ENCODE results near the gene SCARB1.

SCARB1 gene

DNA sequence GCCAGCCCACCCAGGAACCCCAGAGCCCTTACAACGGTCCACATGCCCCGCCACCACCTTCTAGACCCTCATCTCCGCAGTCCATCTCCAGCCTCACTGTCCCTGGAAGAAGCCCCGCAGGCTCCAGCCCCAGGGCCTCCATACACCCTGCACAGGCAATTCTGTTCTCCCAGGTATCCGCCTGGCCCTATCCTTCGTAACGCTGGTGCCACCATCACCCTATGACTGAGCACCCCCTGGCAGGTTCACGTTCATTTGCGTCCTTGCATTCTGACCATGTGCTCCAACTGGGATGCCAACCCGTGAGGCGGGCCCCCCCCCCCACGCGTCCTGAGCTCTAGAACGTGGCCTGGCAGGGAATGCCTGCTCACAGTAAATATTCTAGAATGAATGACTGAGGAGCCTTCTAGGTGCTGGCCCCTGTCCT is 675 bp upstream of the SCARB1 start:
- no peak for DNase-seq (ENCODE audit: low read depth)

DNA sequence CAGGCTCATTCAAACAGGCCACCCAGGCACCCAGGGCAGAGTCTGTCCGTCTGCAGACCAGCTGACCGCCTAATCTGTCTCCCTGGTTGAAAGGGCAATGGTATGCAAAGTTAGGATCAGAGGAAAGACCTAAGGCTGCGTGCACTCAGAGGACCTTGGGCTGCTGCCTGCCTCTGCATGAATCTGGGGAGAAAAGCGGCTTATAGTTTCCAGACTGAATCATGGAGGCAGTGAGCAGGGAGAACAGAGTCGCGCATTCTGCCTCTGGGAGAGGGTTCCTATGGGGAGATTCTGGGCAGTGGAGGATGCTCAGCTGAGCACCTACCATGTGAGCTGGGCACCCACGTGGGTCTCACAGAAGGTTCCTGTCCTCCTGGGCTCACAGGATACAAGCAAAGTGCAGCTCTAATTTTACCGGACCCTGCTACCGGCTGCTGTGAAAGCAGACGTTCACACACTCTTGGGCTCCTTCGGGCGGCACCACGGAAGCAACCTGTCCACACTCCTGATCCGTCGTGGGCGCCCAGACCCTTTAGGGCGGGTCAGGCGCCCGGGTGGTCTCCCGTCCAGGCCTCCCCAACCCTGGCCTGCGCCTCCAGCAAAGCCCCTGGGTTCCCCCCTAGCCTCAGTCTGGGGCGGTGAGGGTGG is 772 bp downstream of the SCARB1 start:
- no peak for DNase-seq (ENCODE audit: low read depth)

DNA sequence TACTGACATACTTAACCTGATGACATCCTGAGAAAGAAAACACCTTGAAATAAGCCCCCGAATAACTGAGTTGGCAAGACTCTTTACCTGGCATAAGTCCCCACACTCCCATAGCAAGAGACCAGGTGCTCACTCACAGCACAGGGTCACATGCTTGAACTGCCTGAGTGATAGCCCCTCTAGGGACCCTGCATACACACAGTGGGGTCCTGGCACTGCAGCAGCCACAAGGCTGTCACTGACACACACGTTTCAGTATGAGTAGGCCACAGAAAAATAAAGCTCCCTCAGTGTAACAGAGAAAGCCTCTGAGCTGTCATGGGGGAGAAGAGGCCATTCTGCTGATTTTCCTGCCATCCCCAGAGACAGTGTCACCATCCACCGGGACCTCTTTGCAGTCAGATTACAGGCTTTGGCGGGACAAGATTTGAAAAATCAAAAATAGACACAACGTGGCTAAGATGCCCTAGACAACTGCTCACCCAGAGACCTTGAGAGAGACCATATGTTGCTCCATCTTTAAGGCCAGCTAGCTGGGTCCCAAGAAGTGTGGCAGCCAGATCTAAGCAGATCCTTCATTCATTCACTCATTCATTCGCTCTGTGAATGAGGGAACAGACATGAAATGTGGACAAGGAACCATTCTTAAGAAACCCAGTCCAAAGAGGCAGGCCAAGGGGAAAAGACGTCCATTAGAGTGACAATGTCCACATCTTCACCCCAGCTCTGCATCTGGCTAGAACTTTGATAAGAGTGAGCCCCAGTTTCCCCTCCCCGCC is 1.6 kb downstream of the SCARB1 start:
- no peak for DNase-seq (ENCODE audit: low read depth)

DNA sequence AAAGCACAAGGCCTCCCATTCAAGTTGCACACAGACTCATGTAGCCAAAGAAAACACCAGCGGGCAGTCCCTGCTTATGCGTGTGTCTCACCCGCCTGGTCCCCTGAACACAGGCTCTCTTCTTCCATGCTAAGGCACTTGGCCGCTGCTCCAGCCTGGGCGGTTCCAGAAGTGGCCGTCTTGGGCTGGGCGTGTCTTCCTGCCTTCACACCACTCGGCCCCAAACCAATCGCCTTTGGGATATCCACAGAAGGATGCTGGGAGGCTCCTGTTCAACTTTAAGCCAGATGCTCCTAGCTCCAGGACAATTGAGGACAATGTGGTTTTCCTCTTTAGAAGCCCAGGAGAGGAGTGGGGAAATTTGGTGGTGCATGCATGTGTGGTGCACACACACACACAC is 2.2 kb downstream of the SCARB1 start:
- no peak for DNase-seq (ENCODE audit: low read depth)

DNA sequence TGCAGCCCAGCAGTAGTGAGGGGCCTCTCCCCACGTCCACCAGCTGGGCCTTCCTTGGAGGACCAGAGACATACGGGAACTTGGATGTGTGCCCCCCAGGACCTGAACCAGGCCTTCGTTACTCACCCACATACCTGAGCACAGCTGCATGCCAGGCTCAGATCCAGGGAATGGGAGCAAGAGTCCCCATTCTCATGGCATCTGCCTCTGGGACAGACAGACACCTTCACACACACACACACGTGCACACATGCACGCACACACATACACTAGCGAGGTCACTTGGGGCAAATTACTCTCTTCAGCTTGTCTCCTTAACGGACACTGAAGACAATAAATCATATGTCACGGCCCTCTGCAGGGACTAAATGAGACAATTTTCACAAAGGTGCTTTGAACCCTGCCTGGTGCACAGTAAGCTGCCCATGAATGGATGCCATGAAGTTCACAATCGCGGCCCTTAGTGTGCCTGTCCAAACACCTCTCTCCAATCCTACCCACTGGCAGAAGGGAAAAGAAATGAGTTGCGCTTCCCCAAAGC is 5.7 kb downstream of the SCARB1 start:
- no peak for DNase-seq (ENCODE audit: low read depth)

DNA sequence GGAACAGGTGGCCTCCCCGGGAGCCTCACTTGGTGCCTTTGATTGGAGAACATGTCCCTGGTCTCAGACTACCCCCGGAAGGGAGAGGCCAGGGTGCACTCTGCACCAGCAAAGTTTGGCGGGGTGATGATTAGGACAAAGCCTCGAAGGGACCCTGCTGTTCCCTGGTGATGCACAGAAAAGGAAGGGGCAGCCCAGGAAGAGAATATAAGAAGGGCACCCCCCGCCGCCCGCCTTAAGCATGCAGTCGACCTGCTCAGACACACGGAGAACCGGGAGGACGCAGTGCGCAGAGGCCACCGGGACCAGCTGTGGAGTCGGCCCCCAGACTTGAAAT is 6.9 kb downstream of the SCARB1 start:
- DNase-seq (ENCODE audit: low read depth) = no peak

DNA sequence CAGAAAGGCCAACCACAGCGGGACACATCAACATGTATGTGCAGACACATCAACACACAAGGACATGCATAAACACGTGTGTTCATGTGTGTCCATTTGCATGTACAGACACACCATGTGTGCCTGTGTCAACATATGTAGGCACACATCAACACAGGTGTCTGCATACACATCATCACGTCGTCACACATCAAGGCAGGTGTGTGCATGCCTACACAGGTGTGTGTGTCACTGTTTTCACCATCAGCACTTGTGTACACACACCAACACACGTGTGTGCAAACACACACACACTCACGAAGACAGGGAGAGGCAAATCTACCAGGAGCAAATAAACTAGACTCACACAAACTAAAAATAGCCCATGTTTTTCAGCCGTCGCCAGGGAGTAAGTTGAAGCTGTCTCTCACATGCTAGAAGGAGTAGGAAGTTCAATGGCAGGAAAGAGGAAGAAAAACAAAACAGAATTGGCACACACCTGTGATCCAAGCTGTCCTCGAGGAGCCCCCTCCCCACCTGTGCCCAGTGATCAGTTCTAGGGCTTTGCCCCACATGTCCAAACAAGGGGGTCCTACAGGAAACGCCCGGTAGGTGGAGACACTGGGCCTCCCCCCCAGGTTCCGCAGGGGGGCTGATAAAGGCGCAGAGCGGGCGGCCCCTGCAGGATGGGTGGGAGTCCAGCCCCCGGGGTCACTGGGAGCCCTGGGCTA is 7.4 kb downstream of the SCARB1 start:
- no peak for DNase-seq (ENCODE audit: low read depth)

DNA sequence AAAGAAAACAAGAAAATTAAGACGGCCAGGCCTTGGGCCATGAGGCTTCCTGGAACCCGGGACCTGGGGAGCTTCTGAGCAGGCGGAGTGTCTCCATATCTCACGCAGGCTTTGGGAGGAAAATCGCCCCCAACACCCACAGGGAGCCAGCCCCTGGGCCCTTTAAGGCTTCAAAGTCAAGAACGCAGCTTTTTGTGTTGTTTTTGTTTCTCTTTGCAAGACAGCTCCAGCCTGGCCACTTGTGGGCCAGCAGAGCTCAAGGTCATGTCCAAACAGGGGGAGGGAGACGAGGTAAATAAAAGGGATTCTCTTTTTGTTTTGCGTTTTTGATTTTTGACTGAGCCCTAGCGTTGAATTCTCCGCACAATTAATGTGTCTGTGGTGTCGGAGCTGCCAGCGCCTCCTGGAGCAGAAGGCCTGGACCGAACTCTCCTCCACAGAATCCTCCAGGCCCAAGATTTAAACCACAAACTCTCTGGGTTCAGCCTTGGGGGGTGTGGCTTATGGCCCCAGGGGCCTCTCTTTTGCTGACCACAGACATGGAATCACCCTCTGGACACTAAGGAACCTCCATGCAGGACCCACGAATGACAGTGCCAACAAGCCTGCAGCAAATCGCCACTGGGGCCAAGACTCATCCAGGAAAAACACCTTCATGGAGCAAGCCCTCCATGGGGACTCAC is 8.2 kb downstream of the SCARB1 start:
- no peak for DNase-seq (ENCODE audit: low read depth)

DNA sequence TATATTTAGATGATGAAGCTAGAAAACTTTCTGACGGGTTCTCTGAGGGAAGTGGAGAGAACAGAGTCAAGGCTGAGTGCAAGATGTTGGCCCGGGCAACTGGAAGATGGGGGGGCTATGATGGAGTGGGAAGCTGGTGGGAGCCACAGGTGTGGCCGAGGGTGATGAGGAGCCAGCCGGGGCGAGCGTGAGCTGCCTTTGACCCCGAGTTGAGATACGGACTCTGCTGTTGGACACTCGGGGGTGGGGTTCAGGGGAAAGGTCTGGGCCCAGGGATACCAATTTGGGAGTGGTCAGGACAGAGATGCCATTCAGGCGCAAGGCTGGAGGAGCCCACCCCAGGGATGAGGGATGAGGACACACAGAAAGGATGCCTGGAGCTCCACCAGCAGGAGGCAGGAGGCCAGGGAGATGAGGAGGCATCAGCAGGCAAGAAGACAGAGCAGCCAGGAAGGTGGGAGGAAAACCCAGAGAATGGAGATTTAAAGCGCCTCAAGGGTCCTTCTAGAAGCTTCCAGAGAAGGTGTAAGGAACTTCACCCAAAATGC is 9.0 kb downstream of the SCARB1 start:
- DNase-seq (ENCODE audit: low read depth) = no peak

DNA sequence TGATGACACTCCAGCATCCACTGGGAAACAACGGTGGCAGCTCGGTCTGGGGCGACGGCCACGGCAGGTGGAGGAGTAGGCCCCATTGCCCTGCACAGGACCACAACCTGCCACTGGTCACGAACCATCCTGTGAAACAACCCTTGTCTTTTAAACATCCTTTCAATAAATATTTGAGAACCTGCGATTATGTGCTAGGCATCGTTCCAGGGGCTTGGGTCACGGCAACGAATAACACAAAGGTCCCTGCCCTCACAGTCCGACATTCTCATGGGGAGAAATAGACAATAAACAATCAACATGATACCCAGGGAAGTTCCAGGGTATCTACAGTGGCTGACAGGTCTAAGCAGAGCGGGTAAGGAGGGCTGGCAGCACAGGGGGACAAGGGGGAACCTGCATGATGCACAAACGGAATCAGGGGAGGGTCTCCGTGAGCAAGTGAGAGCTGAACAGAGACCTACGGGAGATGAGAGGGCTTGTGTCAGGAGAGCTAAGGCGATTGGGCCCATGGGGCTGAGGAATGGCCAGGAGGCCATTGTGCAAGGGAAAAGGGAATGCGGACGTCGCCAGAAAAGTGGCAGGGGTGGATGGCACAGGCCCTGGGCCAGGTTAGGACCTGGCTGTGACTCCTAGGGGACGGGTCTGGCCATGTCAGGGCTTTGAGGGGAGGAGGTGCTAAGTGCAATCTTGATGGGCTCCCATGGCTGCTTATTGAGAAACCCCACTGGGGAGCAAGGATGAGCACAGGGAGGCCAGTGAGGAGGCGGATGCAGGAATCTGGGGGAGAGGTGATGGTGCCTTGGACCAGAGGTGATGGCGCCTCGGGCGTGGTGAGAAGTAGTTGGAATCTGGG is 9.7 kb downstream of the SCARB1 start:
- DNase-seq (ENCODE audit: low read depth) = peak; percentile 40

DNA sequence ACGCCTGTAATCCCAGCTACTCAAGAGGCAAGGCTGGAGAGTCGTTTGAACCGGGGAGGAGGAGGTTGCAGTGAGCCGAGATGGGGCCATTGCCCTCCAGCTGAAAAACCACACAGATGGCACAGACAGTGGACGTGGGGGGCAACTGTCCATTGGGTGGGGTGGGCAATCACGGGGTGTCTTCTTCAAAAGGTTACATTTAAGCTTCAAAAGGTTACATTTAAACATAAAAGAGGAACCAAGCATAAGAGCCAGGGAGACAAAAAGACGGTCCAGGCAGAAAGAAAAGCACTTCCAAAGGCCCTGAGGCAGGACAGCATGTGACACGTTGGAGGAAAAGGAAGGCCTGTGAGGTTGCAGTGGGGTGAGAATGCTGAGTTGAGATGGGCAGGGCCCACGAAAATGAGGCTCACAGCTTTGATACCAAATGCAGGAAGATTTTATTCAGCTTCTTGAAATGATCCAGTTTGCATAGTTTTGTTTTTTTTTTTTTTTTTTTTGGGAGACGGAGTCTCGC is 10.7 kb downstream of the SCARB1 start:
- DNase-seq (ENCODE audit: low read depth) = no peak

DNA sequence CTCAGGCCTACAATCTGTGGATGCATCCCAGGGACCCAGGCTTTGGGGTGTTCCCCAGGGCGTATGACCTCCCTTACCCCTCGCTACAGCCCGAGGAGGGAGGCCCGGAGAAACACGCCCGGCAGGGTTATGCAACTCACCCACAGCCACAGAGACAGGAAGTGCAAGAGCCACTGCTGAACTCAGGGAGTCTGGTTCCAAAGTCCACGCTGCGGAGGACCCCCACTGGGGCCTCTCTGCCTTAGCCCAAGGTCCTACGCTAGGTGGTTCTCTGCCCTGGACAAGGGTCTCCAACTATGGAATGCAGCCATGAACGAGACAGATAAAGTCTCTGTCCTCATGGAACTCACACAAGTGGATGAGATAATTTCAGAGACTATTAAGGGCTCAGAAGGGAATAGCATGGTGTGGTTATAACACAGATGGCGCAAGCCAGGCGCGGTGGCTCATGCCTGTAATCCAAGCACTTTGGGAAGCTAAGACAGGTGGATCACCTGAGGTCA is 11.3 kb downstream of the SCARB1 start:
- DNase-seq (ENCODE audit: low read depth) = peak; percentile 75

DNA sequence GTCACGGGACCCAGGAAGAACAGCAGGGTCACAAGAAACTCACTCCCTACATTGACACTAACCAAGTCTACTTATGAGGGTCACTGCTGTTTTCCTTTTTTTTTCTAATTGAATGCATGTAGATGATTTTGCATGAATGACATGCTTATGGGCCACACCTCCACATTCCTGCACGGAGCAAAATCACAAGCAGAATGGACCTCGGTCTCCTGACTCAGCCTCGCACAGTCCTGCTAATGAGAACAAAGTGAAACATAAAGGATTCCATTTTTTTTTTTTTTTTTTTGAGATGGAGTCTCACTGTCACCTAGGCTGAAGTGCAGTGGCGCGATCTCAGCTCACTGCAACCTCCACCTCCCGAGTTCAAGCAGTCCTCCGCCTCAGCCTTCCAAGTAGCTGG is 12.3 kb downstream of the SCARB1 start:
- DNase-seq (ENCODE audit: low read depth) = no peak

DNA sequence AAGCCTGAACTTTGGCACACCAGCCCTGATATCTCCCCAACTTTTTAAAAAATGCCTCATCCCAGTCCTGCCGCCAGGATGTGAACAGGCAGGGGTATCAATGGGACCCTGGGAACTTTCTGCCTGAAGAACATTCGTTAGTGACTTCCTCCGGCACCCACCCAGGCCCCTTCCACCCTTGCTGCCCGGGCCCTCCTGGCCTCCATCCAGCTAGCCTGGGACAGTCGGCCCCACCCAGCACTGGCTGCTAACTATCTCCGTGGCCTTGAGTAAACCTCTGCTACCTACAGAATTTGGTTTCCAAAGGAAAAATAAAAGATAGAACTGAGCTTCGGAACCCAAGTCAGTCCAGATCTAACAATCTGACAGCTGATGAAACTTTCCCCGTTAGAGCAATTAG is 14.3 kb downstream of the SCARB1 start:
- no peak for DNase-seq (ENCODE audit: low read depth)

DNA sequence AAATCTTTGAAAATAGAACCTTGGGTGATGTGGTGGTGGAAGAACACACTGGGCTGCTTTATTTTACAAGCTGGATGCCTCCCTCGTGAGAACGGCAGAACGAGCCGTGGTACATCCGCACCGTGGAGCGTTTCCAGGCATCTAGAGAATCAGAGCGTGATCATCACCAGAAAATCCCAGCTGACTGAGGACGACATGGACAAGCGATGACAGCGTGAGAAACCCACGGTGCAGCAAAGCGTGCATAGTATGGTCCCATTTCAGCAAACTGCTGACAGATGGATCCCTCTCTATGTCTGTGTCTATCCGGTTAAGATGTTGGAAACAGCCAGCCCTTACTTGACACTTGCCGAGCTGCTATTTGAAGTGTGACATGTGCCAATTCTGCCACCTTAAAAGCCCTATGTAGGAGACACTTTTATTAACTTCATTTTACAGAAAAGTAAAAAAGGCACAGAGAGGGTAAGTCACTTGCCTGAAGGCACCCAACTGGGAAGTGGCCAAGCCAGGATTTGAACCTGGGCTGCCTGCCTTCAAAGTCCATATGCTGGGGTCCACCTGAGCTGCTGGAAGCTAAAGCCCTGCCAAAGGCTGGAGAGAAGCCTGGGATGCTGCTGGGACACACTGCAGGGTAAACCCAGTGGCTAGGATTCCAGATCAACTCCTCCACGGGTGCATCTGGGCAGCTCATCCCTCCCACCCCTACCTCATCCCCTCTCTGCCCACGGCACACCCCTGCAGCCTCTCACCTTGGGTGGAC is 14.9 kb downstream of the SCARB1 start:
- DNase-seq (ENCODE audit: low read depth) = no peak

DNA sequence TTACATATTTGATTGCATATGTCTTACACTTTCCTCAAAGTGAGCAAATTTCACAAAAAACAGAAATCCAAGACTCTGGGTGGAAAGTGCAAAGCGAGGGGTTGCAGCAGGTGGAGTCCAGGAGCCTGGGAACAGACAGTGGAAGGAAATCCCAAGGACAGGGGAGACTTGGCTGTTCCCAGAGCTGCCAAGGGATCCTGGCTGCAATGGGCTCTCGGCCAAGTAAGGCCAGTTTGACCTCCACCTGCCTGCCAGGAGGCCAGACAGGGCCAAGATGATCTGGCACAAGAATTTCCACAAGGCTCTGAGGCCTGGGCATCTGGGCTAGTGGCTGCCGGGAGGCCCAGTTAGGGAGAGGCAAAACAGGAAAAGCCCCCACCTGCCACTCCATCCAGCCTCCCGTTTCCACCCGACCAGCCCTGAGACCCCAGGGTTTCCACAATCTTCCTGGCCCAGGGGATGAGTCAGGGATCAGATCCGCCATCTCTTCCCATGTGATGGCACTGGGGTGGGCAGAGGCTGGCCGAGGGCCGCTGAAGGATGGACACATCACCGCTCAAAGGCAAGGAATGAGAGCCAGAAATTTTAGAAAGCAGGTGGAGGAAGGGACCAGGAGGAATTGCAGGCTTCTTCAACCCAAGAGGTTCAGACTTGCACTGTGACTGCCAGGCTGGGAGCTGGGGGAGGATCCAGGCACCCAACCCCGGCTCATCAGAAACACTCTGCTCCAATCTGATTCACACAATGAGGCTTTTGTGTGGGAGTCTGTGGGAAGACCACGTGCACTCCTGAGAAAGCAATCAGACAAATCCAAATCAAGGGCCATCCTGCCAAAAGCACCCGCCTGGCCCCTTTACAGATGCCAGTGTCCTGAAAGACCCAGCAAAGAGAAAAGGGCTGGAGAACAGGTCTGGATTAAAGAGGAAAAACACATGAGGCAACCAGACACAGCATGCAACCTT is 16.3 kb downstream of the SCARB1 start:
- DNase-seq (ENCODE audit: low read depth) = peak; percentile 88

DNA sequence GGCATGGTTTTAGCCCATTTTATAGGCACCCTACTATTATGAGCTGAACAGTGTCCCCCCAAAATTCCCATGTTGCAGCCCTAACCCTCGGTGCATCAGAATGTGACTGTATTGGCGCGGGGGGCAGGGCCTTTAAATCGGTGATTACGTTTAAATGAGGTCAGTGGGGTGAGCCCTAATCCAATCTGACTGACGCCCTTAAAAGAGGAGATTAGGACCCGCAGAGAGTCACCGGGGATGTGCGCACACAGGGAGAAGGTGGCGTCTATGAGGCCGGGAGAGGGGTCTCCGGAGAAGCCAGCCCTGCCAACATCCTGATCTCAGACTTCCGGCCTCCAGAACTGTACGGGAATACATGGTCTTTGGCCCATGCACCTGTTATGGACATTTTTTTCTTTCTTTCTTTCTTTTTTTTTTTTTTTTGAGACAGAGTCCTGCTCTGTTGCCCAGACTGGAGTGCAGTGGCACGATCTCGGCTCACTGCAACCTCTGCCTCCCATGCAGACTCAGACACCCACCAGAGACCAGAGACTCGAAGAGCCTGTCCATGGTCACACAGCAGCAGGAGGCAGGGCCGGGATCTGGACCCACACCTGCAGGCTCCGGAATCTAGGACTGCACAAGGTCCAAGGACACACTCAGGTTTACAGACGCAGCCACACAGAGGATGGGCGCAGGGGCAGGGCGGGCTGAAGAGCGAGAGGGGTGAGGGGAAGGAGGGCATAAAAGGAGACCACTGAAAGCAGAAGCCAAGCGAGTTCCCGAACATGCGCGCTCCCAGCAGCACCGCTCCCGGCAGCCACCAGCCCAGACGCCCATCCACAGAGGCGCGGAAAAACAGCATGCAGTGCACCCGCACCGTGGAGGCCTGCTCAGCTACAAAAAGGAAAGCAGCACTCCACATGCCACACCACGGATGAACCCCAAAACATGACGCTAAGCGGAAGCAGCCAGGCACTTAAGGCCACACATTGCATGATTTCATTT is 19.0 kb downstream of the SCARB1 start:
- DNase-seq (ENCODE audit: low read depth) = no peak
